ENCODE data around the gene TMEM98.

DNA sequence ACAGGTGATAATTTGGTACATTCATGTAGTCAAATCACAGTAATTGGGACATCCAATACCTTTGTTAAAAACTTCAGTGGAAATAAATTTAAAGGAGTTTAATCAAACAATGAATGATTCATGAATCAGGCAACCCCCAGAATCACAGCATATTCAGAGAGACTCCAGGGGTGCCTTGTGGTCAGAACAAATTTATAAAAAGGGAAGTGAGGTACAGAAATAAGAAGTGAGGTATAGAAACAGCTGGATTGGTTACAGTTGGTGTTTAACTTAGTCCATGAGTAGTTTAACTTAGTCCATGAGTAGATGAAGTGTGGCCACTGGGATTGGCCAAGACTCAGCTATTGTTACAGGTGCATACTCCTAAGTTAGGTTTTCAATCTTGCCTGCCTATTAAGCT, 25.1 kb downstream of the TMEM98 start:
- TF ChIP-seq, protein P1, sequence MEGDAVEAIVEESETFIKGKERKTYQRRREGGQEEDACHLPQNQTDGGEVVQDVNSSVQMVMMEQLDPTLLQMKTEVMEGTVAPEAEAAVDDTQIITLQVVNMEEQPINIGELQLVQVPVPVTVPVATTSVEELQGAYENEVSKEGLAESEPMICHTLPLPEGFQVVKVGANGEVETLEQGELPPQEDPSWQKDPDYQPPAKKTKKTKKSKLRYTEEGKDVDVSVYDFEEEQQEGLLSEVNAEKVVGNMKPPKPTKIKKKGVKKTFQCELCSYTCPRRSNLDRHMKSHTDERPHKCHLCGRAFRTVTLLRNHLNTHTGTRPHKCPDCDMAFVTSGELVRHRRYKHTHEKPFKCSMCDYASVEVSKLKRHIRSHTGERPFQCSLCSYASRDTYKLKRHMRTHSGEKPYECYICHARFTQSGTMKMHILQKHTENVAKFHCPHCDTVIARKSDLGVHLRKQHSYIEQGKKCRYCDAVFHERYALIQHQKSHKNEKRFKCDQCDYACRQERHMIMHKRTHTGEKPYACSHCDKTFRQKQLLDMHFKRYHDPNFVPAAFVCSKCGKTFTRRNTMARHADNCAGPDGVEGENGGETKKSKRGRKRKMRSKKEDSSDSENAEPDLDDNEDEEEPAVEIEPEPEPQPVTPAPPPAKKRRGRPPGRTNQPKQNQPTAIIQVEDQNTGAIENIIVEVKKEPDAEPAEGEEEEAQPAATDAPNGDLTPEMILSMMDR (conservative IDR thresholded peaks at IDR 0.05; ENCODE audit: low read length) = no peak
- no peak for TF ChIP-seq EZH2phosphoT487 (IDR thresholded peaks at IDR 0.05; ENCODE audit: borderline replicate concordance, low read depth, low read length)

All from OCI-LY7 (cell line).